H1 (cell line): ENCODE measurements around the gene IGFBP6. TPM values are rescaled to one million over a fixed set of nuclear protein-coding genes. Genes with fewer than 3 reads are reported as not detected.
A peak's percentile ranks its signal among the peaks of the same experiment; 100 is the strongest.

Experiments used
- CTCF ChIA-PET: fragments of 300-600 bp; sonication (Branson Sonifier 250); formaldehyde crosslinking; loops from one replicate; lab custom pipeline; 2021; ENCODE audit not compliant: partially characterized antibody; lab: Charles Lee
- POLR2A ChIA-PET: fragments of 300-600 bp; sonication (Branson Sonifier 250); formaldehyde crosslinking; loops from one replicate; lab custom pipeline; 2021; ENCODE audit warnings: inconsistent platforms; ENCODE audit not compliant: partially characterized antibody; lab: Charles Lee
- DNase-seq, 2 experiments: peaks; one replicate each; pipeline versions ENCODE4 v3.0.0 to v3.0.0-alpha.2; 2010 to 2022; ENCODE audit warnings: low spot score in 2 of 2, low read depth in 1 of 2, mixed read lengths in 1 of 2
- FAIRE-seq: peaks from 2 replicates; lab custom pipeline; 2011; peaks lifted over from hg19 to GRCh38; lab: Jason Lieb, UNC
- H2AFZ ChIP-seq: 2 replicates; pipeline ENCODE4 v1.8.1; 2012; ENCODE audit warnings: low read length, inconsistent platforms
- H2AK5ac ChIP-seq: 2 replicates; pipeline ENCODE4 v1.6.1; 2013; ENCODE audit warnings: low read depth, low read length
- H2BK120ac ChIP-seq: replicated peaks from 2 replicates; pipeline ENCODE3; 2013; ENCODE audit warnings: low read depth, low read length, inconsistent platforms
- H2BK12ac ChIP-seq: 2 replicates; pipeline ENCODE4 v1.6.1; 2013; ENCODE audit warnings: low read depth, low read length
- H2BK15ac ChIP-seq: 2 replicates; pipeline ENCODE4 v1.6.1; 2013; ENCODE audit warnings: low read length
- H2BK20ac ChIP-seq: 2 replicates; pipeline ENCODE4 v1.6.1; 2013; ENCODE audit warnings: low read length
- H2BK5ac ChIP-seq: 2 replicates; pipeline ENCODE4 v1.6.1; 2013; ENCODE audit warnings: low read depth, low read length
- H3K14ac ChIP-seq: 2 replicates; pipeline ENCODE4 v1.6.1; 2013; ENCODE audit warnings: inconsistent platforms; ENCODE audit not compliant: insufficient read length
- H3K18ac ChIP-seq: 2 replicates; pipeline ENCODE4 v1.6.1; 2013; ENCODE audit warnings: low read length; ENCODE audit errors: extremely low read depth
- H3K23ac ChIP-seq: 2 replicates; pipeline ENCODE4 v1.6.1; 2013; ENCODE audit warnings: inconsistent platforms; ENCODE audit not compliant: insufficient read length
- H3K23me2 ChIP-seq: 2 replicates; pipeline ENCODE4 v1.6.1; 2013; ENCODE audit warnings: low read depth, low read length
- H3K27ac ChIP-seq: 2 replicates; pipeline ENCODE4 v1.6.1; 2011; ENCODE audit warnings: low read depth, low read length, inconsistent platforms
- H3K27me3 ChIP-seq, 4 experiments: replicated peaks in 1 of 4; 1 replicate in 1 of 4; 2 replicates in 3 of 4; pipeline versions ENCODE4 v1.6.1 to v1.8.1; 2011 to 2013; ENCODE audit warnings: low read length in 3 of 4, mild to moderate bottlenecking in 3 of 4, inconsistent platforms in 2 of 4, mixed read lengths in 2 of 4, moderate library complexity in 1 of 4; ENCODE audit not compliant: control insufficient read depth in 3 of 4, insufficient read depth in 3 of 4; ENCODE audit errors: extremely low read depth in 1 of 4
- H3K36me3 ChIP-seq, 4 experiments: 2 replicates each; pipeline versions ENCODE4 v1.6.1 to v1.8.1; 2011 to 2013; ENCODE audit warnings: mild to moderate bottlenecking in 4 of 4, low read length in 3 of 4, moderate library complexity in 2 of 4, control low read depth in 1 of 4, inconsistent platforms in 1 of 4; ENCODE audit not compliant: insufficient read depth in 4 of 4, control insufficient read depth in 2 of 4
- H3K4ac ChIP-seq: replicated peaks from 2 replicates; pipeline ENCODE3; 2013; ENCODE audit warnings: low read length, low read depth, mixed read lengths, inconsistent platforms; ENCODE audit not compliant: insufficient read length
- H3K4me1 ChIP-seq, 4 experiments: replicated peaks in 1 of 4; 1 replicate in 1 of 4; 2 replicates in 3 of 4; pipeline versions ENCODE4 v1.6.1 to v1.8.1; 2011 to 2013; ENCODE audit warnings: low read length in 3 of 4, inconsistent platforms in 2 of 4, mixed read lengths in 1 of 4; ENCODE audit not compliant: insufficient read depth in 4 of 4, control insufficient read depth in 3 of 4
- H3K4me2 ChIP-seq, 2 experiments: 2 replicates each; pipeline versions ENCODE4 v1.6.1 to v1.8.1; 2011 to 2013; ENCODE audit warnings: low read depth in 2 of 2, low read length in 2 of 2, control low read depth in 1 of 2, inconsistent platforms in 1 of 2, mild to moderate bottlenecking in 1 of 2; ENCODE audit not compliant: insufficient read depth in 1 of 2
- H3K4me3 ChIP-seq, 4 experiments: fragments of 200-600, 300-600 bp in 1 of 4; sonication (generic), shearing (Covaris generic), sonication (Bioruptor Twin) in 1 of 4; 2 replicates each; pipeline versions ENCODE4 v1.5.1 to v1.8.1; 2011 to 2016; ENCODE audit warnings: low read length in 4 of 4, low read depth in 3 of 4, control low read depth in 2 of 4, inconsistent platforms in 2 of 4, mild to moderate bottlenecking in 2 of 4, mixed read lengths in 1 of 4, moderate library complexity in 1 of 4; ENCODE audit not compliant: insufficient read depth in 2 of 4; ENCODE audit errors: extremely low read depth in 1 of 4
- H3K56ac ChIP-seq: replicated peaks from 2 replicates; pipeline ENCODE3; 2013; ENCODE audit warnings: low read depth, mild to moderate bottlenecking, mixed read lengths, low read length, inconsistent platforms; ENCODE audit not compliant: insufficient read length
- H3K79me1 ChIP-seq: 2 replicates; pipeline ENCODE4 v1.6.1; 2013; ENCODE audit warnings: low read depth, low read length, control low read depth
- H3K79me2 ChIP-seq, 2 experiments: 2 replicates each; pipeline versions ENCODE4 v1.6.1 to v1.8.1; 2012 to 2013; ENCODE audit warnings: low read length in 2 of 2, mild to moderate bottlenecking in 2 of 2, inconsistent platforms in 1 of 2; ENCODE audit not compliant: insufficient read depth in 2 of 2, control insufficient read depth in 1 of 2
- H3K9ac ChIP-seq, 4 experiments: replicated peaks in 1 of 4; 1 replicate in 1 of 4; 2 replicates in 3 of 4; pipeline versions ENCODE4 v1.6.1 to v1.8.1; 2011 to 2013; ENCODE audit warnings: low read depth in 3 of 4, low read length in 3 of 4, control low read depth in 2 of 4, mild to moderate bottlenecking in 2 of 4, moderate library complexity in 2 of 4, inconsistent platforms in 1 of 4; ENCODE audit errors: extremely low read depth in 1 of 4
- H3K9me3 ChIP-seq, 2 experiments: 2 replicates each; pipeline versions ENCODE4 v1.6.1 to v1.8.1; 2012 to 2013; ENCODE audit warnings: mild to moderate bottlenecking in 2 of 2, moderate library complexity in 2 of 2, control low read depth in 1 of 2, inconsistent platforms in 1 of 2, low read depth in 1 of 2, low read length in 1 of 2, mixed read lengths in 1 of 2; ENCODE audit not compliant: insufficient read depth in 2 of 2
- H4K20me1 ChIP-seq, 2 experiments: replicated peaks in 1 of 2; 2 replicates each; pipeline versions ENCODE3 to v1.8.1; 2011 to 2013; ENCODE audit warnings: inconsistent platforms in 2 of 2, low read length in 2 of 2, mild to moderate bottlenecking in 1 of 2; ENCODE audit not compliant: insufficient read depth in 2 of 2, control insufficient read depth in 1 of 2
- H4K5ac ChIP-seq: 2 replicates; pipeline ENCODE4 v1.6.1; 2013; ENCODE audit warnings: low read length, low read depth, mixed read lengths, inconsistent platforms; ENCODE audit not compliant: insufficient read length
- H4K8ac ChIP-seq: 2 replicates; pipeline ENCODE4 v1.8.0; 2013; ENCODE audit warnings: mild to moderate bottlenecking, moderate library complexity, low read length, inconsistent platforms; ENCODE audit not compliant: insufficient read depth; ENCODE audit errors: extremely low read depth
- H4K91ac ChIP-seq: replicated peaks from 2 replicates; pipeline ENCODE3; 2013; ENCODE audit warnings: low read length, mixed read lengths, inconsistent platforms; ENCODE audit not compliant: insufficient read length
- CBX5 ChIP-seq: fragments of 300-800, 300-1000 bp; sonication (generic); IDR thresholded peaks from 2 replicates; pipeline ENCODE4 v1.7.1; 2016; ENCODE audit warnings: antibody characterized with exemption, low read length, low read depth
- CTCF ChIP-seq, 3 experiments: IDR thresholded peaks; 1 replicate in 2 of 3; 2 replicates in 1 of 3; pipeline versions ENCODE4 v1.5.1 to v1.6.1; 2011; ENCODE audit warnings: low read length in 3 of 3, mild to moderate bottlenecking in 3 of 3, inconsistent platforms in 2 of 3, low read depth in 1 of 3, moderate library complexity in 1 of 3; ENCODE audit not compliant: insufficient read depth in 1 of 3; ENCODE audit errors: control extremely low read depth in 1 of 3
- KDM5A ChIP-seq: fragments of 200-600 bp; IDR thresholded peaks from 2 replicates; pipeline ENCODE4 v1.7.1; 2012; ENCODE audit warnings: mild to moderate bottlenecking, low read length, inconsistent platforms, mixed read lengths
- PHF8 ChIP-seq: fragments of 200-600 bp; sonication (generic); conservative IDR thresholded peaks from 2 replicates; pipeline ENCODE4 v1.7.1; 2012; ENCODE audit warnings: low read depth, mild to moderate bottlenecking, inconsistent platforms, low read length, moderate library complexity
- POLR2AphosphoS5 ChIP-seq: IDR thresholded peaks from 2 replicates; pipeline ENCODE4 v1.6.1; 2011; ENCODE audit warnings: low read depth, low read length
- RBBP5 ChIP-seq: IDR thresholded peaks from 2 replicates; pipeline ENCODE4 v1.7.1; 2012; ENCODE audit warnings: low read depth, mild to moderate bottlenecking, inconsistent platforms, low read length, moderate library complexity, borderline replicate concordance
- RNF2 ChIP-seq: fragments of 200-900, 300-1000 bp; sonication (generic); IDR thresholded peaks from 2 replicates; pipeline ENCODE4 v1.7.1; 2016; ENCODE audit warnings: borderline replicate concordance, low read depth, mild to moderate bottlenecking, antibody characterized with exemption, low read length; ENCODE audit not compliant: poor library complexity, severe bottlenecking; ENCODE audit errors: missing control alignments
- SAP30 ChIP-seq: fragments of 300-600 bp; sonication (generic); IDR thresholded peaks from 2 replicates; pipeline ENCODE4 v1.7.1; 2012; ENCODE audit warnings: low read length, moderate library complexity, mild to moderate bottlenecking, inconsistent platforms; ENCODE audit not compliant: insufficient read depth, insufficient replicate concordance
- TCF12 ChIP-seq: IDR thresholded peaks from 2 replicates; pipeline ENCODE4 v1.6.1; 2011; ENCODE audit warnings: low read depth, mild to moderate bottlenecking, low read length
- WGBS, 2 experiments: shearing (Covaris generic) in 1 of 2; methylation state at CpG; one replicate each; pipeline versions ENCODE4 v1.1.6 to v1.1.7; 2013 to 2015; ENCODE audit warnings: low lambda C conversion rate in 2 of 2, mixed read lengths in 2 of 2, inconsistent platforms in 1 of 2, low coverage in 1 of 2, missing lambda C conversion rate in 1 of 2; ENCODE audit not compliant: insufficient replicate concordance in 2 of 2, insufficient coverage in 1 of 2, insufficient read length in 1 of 2; ENCODE audit errors: extremely low coverage in 1 of 2, missing lambda C conversion rate in 1 of 2; 5-methylcytosine and 5-hydroxymethylcytosine counted together
- polyA plus RNA-seq, 7 experiments: library from polyadenylated mRNA; depleted of rRNA in 3 of 7; stranded (reverse) in 5 of 7; unstranded in 2 of 7; fragments of >200 nt in 5 of 7; fragments of 200-250 nt in 2 of 7; gene quantifications; 1 replicate in 5 of 7; 2 replicates in 1 of 7; 4 replicates in 1 of 7; pipeline versions ENCODE4 v1.2.1 to v1.2.3, GENCODE V29; 2011 to 2013; ENCODE audit warnings: missing spikeins in 2 of 7, mixed read lengths in 2 of 7
- total RNA-seq: library from RNA; stranded (reverse); fragmentation: NEBNext Ultra II Directional; extraction: Animal tissue kit (Norgen Biotek cat#: 25700); gene quantifications from 2 replicates; pipeline ENCODE4 v1.2.1, GENCODE V29; 2021

The IGFBP6 gene
- total and polyA plus RNA-seq, 2 of the 8 experiments (the other 6 are each of a cell fraction or from before 2014, with no cell fraction given) = 13.7 to 14.7 TPM

DNA sequence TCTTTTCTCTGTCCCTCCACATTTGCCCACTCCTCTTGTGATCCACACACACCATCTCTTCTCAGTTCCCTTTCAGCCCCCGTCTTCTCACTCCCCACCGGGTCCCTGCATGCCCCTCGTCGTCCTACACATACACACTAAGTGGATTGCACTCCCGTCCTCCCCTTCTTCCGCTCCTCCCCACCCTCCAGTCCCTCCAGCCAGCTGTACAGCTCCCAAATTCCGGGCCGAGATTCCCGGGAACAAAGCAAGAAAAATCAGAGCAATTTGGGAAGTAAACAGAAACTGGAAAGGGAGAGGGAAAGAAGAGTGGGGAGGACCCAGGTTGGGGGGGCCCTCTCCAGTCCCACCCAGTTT lies 282 bp upstream of the IGFBP6 start:
- Histone ChIP-seq H3K27me3 (peaks cover 0 to 25% (median 15%) of the 10 kb centered on the region in 4 experiments; a peak in 5 of 7 replicates), H3K18ac (no peak overlapping the region; the same call in 1 of the 2 replicates), H4K8ac (no peak overlapping the region), H3K14ac (no peak overlapping the region), H3K56ac (peak overlapping the region; percentile 54), H2AK5ac (no peak overlapping the region), H3K4me1 (peaks cover 4 to 22% (median 5%) of the 10 kb centered on the region in 4 experiments), H3K9me3 (no peaks in the 10 kb centered on the region), H3K79me2 (no peaks in the 10 kb centered on the region), H3K9ac (no peak overlapping the region), H2BK20ac (peak overlapping the region; percentile 72; the same call in 1 of the 2 replicates), H2BK15ac (no peak overlapping the region), H2BK12ac (peak overlapping the region; percentile 75; the same call in 1 of the 2 replicates), H4K91ac (peak overlapping the region; percentile 83), H3K27ac (no peak overlapping the region), H2AFZ (peak overlapping the region; percentile 37; the same call in 1 of the 2 replicates), H4K20me1 (no peaks in the 10 kb centered on the region), H3K4ac (peak overlapping the region; percentile 83), H3K36me3 (no peaks in the 10 kb centered on the region), H3K4me2 (peak overlapping the region; percentile 95 to 99), H3K79me1 (no peaks in the 10 kb centered on the region), H3K23ac (no peak overlapping the region), H4K5ac (no peak overlapping the region), H2BK120ac (no peak overlapping the region), H2BK5ac (peak overlapping the region; percentile 52; the same call in 1 of the 2 replicates), H3K23me2 (peaks cover 28% of the 10 kb centered on the region), H3K4me3 (peak overlapping the region; percentile 62 to 85 (median 77))
- POLR2A ChIA-PET = interaction anchor here (0.7 to 3.6 kb wide), 8 partner anchors 17 to 96 kb away, joined by 3 to 21 read pairs (median 6); partner anchors contain the start of genes EIF4B and SPRYD3
- no peak for DNase-seq
- CTCF ChIA-PET = interaction anchor here (1.5 to 19.1 kb wide), 6 partner anchors 13 to 62 kb away, joined by 5 to 531 read pairs (median 31); partner anchors contain the start of gene SPRYD3
- WGBS, 2 experiments = 1% methylated on average over 9 of the region's 9 CpGs; no CpG with 5 or more reads in 1 of the 2 experiments
- no peak for FAIRE-seq
- TF ChIP-seq TCF12 (no peak), SAP30 (peak; percentile 77), RNF2 (no peak), POLR2AphosphoS5 (no peak), PHF8 (peak; percentile 24; the same call in 1 of the 2 replicates), CTCF (IDR thresholded peaks at IDR 0.05; ENCODE audit: control extremely low read depth in 1 of 3, insufficient read depth in 1 of 3, low read depth in 1 of 3, low read length in 3 of 3) (no peak), CBX5 (no peak), KDM5A (no peak), RBBP5 (no peak)
